Natural killer cell treated with Interleukin-12 subunit alpha and Interleukin-12 subunit beta and Interleukin-15 and Interleukin-18, amount 100 ng/mL, for 72 hours (primary cell): ENCODE results near the gene MRC1. TPM values are rescaled to one million over a fixed set of nuclear protein-coding genes. Genes with fewer than 3 reads are reported as not detected.

ENCODE experiments used
- ATAC-seq, 2 donors: fragments of 150-1000 bp; cut with Tn5 transposase in 1 of 2; sonication (Bioruptor Pico), chemical (Tn5 transposase) in 1 of 2; 2 replicates each; pipeline ENCODE4 v1.10.0; 2021
- DNase-seq: peaks from one replicate; pipeline ENCODE4 v3.0.0; 2022; ENCODE audit warnings: low spot score
- H3K27ac Mint-ChIP-seq, 2 donors: 1 replicate in 1 of 2; 2 replicates in 1 of 2; pipeline ENCODE4 v1.8.0; 2022; ENCODE audit warnings: mixed read lengths in 2 of 2, mild to moderate bottlenecking in 1 of 2, moderate library complexity in 1 of 2
- H3K27me3 Mint-ChIP-seq, 2 donors: 1 replicate in 1 of 2; 2 replicates in 1 of 2; pipeline ENCODE4 v1.8.0; 2022; ENCODE audit warnings: mixed read lengths in 2 of 2
- H3K36me3 Mint-ChIP-seq: one replicate; pipeline ENCODE4 v1.8.0; 2022; ENCODE audit warnings: mixed read lengths
- H3K4me1 Mint-ChIP-seq, 2 donors: 1 replicate in 1 of 2; 2 replicates in 1 of 2; pipeline ENCODE4 v1.8.0; 2022; ENCODE audit warnings: low read depth in 2 of 2, mixed read lengths in 2 of 2, mild to moderate bottlenecking in 1 of 2
- H3K4me3 Mint-ChIP-seq: one replicate; pipeline ENCODE4 v1.8.0; 2022; ENCODE audit warnings: mixed read lengths
- H3K9me3 Mint-ChIP-seq: 2 replicates; pipeline ENCODE4 v1.8.0; 2022; ENCODE audit warnings: mixed read lengths
- total RNA-seq, 2 donors: library from RNA; stranded (reverse); gene quantifications; one replicate each; pipeline ENCODE4 v1.2.3, GENCODE V29; 2022

MRC1 gene
- total RNA-seq, 2 donors from 2014 or later = not detected

DNA sequence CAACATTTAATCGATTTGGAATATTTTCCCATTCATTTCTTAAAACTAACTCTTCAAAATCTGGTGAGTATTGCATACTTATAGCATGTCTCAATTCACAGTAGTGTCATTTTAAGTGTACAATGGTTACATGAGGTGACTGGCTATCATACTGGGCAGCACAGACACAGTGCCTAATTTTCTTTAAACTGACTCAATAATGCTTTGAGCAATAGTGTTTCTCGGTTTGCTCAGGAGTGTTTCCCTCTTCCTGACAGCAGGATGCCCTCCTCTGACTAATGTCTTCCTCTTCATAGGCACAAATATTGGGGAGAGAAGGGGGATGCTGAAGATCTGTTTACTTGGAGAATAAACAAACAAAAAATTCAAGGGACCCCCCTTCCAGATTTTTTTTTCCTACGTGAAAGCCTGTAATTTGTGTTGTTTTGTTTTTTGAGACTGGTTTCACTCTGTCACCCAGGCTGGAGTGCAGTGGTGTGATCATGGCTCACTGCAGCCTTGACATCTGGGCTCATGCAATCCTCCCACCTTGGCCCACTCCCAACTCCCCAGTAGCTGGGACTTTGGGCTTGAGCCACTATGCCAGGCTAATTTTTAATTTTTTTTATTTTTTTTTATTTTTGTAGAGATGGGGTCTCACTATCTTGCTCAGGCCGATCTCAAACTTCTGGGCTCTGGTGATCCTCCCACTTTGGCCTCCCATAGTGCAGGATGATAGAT lies 2.2 kb downstream of the MRC1 start:
- Mint-ChIP-seq H3K27me3 (peaks cover 24 to 32% of the 10 kb centered on the region in 2 donors), H3K36me3 (no peaks in the 10 kb centered on the region), H3K27ac (no peak overlapping the region), H3K4me3 (no peak overlapping the region), H3K9me3 (no peaks in the 10 kb centered on the region), H3K4me1 (peaks cover 5 to 7% of the 10 kb centered on the region in 2 donors)
- no peak for DNase-seq
- no peak for ATAC-seq

DNA sequence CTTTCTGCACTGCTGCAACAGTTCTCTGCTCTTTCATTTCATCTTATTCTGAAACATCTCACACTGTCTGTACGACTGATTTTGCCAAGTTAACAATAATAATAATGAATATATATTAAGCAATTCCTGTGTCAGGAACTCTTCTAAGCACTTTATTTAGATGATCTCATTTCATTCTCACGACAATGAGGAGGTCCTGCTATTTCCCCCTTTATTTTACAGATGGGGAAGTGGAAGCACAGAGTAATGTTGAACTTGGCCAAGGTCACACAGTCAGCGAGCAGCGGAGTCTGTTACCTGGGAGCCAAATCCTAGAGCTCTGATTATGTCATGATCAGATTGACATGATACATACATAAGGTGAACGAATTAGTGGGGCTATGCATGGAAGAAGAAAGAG lies 5.8 kb downstream of the MRC1 start:
- no peak for DNase-seq
- Mint-ChIP-seq H3K4me3 (no peak overlapping the region), H3K27ac (no peak overlapping the region), H3K27me3 (peaks cover 20 to 33% of the 10 kb centered on the region in 2 donors), H3K4me1 (peaks cover under 1% of the 10 kb centered on the region in 2 donors), H3K36me3 (no peaks in the 10 kb centered on the region), H3K9me3 (no peaks in the 10 kb centered on the region)
- ATAC-seq = no peak

DNA sequence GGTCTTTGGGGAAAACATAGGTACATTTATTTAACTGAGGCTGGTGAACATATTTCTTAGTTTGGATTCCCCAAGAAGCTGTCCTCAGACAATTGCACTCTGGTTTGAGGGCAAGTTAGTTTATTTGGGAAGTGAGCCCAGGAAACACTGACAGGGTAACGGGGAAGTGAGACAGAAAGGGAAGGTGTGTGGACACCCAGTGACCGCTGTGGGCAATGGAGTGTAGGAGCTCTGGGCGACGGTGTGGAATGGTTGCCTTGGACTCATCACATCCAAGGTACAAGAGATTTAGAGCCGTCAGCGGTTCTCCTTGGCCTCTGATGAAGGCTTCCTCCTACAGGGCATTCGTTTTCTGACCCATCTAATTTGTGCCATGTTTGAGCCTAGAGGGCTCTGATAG lies 7.1 kb downstream of the MRC1 start:
- Mint-ChIP-seq H3K4me1 (no peaks in the 10 kb centered on the region), H3K27me3 (peaks cover 18 to 21% of the 10 kb centered on the region in 2 donors), H3K36me3 (no peaks in the 10 kb centered on the region), H3K4me3 (no peak overlapping the region), H3K27ac (no peak overlapping the region), H3K9me3 (no peaks in the 10 kb centered on the region)
- no peak for DNase-seq
- no peak for ATAC-seq

DNA sequence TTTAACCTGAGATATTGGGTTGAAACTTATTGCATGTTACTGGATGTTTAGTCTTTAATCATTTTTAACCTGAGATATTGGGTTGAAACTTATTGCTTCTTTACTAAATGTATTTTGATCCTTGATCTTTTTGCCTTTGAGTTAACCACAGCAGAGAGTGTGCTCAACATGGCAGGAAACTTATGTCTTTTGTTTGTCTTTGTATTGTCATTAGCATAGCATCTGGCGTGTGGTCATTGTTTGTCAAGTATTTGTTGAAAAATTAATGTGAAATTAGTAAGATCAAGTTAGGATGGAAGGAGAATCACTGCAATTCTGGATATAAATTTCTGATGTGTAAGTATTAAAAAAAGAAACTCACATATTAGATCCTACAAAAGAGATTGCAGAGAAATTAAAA lies 8.2 kb downstream of the MRC1 start:
- H3K4me3 Mint-ChIP-seq = no peak overlapping the region
- H3K27ac Mint-ChIP-seq = no peak overlapping the region
- no peak for DNase-seq
- no peaks in the 10 kb centered on the region for H3K9me3 Mint-ChIP-seq
- H3K36me3 Mint-ChIP-seq = no peaks in the 10 kb centered on the region
- H3K4me1 Mint-ChIP-seq = no peaks in the 10 kb centered on the region
- H3K27me3 Mint-ChIP-seq = peaks cover 17 to 18% of the 10 kb centered on the region in 2 donors
- no peak for ATAC-seq

DNA sequence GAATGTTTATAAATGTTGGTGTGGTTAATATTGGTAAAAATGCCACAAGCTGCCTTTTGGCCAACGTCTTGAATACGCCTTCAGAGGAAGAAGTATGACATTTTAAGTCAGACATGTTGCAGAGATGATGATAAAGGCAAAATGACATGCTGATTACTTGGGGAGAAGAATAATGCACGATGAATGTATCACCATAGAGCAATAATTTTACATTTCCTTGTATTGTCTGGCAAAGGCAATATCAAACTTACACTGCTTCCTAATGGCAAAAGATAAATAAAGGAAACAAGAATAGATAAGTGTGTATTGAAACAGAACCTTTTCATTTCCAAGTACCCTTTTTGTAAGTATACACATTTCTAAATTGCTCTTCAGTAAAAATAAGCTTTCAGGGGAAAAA lies 8.6 kb downstream of the MRC1 start:
- no peak for ATAC-seq
- no peaks in the 10 kb centered on the region for H3K4me1 Mint-ChIP-seq
- no peak overlapping the region for H3K4me3 Mint-ChIP-seq
- no peaks in the 10 kb centered on the region for H3K36me3 Mint-ChIP-seq
- H3K27me3 Mint-ChIP-seq = peaks cover 21% of the 10 kb centered on the region in 2 donors
- DNase-seq = no peak
- H3K9me3 Mint-ChIP-seq = no peaks in the 10 kb centered on the region
- no peak overlapping the region for H3K27ac Mint-ChIP-seq

DNA sequence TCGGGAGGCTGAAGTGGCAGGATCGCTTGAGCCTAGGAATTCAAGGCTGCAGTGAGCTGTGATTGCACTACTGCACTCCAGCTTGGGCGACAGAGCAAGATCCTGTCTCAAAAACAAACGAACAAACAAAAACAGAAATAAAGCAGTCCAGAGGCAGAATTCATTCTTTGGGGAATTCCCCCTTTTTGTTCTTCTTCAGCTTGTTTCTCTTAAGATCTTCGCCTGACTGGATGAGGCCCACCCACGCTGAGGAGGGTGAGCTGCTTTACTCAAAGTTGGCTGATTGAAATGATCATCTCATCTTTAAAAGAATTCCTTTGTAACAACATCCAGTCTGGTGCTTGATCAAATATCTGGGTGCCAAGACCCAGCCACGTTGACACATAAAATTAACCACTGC lies 10.7 kb downstream of the MRC1 start:
- Mint-ChIP-seq H3K27ac (no peak overlapping the region), H3K4me3 (no peak overlapping the region), H3K9me3 (no peaks in the 10 kb centered on the region), H3K36me3 (no peaks in the 10 kb centered on the region), H3K27me3 (peaks cover 26 to 35% of the 10 kb centered on the region in 2 donors), H3K4me1 (no peaks in the 10 kb centered on the region)
- ATAC-seq (no peak), DNase-seq (no peak)

DNA sequence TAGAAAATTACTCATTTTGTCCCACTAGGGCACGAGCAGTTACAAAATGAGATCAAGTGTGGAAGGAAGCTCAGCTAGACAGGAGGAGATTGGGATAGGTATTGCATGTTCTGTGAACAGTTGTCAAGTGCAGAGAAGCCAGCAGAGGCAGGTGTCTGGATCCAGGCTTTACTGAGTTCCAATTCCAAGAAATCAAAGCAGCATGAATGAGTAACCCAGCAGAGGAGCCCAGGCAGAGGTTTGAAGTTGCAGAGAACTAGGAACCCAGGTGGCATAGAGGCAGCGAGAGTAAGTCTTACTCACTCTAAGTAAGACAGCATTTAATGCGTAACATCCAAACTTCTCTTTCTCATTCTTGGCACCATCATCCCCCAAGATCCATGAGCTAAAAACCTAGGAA lies 11.8 kb downstream of the MRC1 start:
- no peaks in the 10 kb centered on the region for H3K4me1 Mint-ChIP-seq
- ATAC-seq = no peak

DNA sequence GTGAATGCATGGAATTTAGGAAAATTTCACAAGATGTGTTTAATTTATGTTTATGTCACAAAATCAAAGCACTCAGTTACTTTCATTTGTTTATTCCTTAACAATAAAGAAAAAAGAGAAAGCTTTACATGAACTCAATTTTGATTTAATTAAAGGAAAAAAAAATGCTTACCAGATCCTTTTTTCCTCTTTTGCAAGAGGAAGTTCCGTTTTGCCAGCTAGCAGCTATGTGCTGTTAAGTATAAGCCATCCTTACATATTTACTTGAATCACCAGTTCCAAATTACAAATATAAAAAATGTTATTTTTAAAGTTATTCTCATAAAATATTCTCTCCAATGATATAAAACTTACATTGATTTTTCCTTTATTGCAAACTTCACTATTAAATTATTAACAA lies 12.7 kb downstream of the MRC1 start:
- Mint-ChIP-seq H3K4me1 (no peaks in the 10 kb centered on the region), H3K9me3 (no peaks in the 10 kb centered on the region), H3K27ac (no peak overlapping the region), H3K36me3 (no peaks in the 10 kb centered on the region), H3K27me3 (peaks cover 28 to 38% of the 10 kb centered on the region in 2 donors), H3K4me3 (no peak overlapping the region)
- ATAC-seq (no peak), DNase-seq (no peak)

More for the DNA sequence above, 11.8 kb downstream of the MRC1 start:
- no peak overlapping the region for H3K27ac Mint-ChIP-seq
- no peak overlapping the region for H3K4me3 Mint-ChIP-seq
- DNase-seq = no peak
- peaks cover 26 to 33% of the 10 kb centered on the region in 2 donors for H3K27me3 Mint-ChIP-seq
- no peaks in the 10 kb centered on the region for H3K9me3 Mint-ChIP-seq
- no peaks in the 10 kb centered on the region for H3K36me3 Mint-ChIP-seq

DNA sequence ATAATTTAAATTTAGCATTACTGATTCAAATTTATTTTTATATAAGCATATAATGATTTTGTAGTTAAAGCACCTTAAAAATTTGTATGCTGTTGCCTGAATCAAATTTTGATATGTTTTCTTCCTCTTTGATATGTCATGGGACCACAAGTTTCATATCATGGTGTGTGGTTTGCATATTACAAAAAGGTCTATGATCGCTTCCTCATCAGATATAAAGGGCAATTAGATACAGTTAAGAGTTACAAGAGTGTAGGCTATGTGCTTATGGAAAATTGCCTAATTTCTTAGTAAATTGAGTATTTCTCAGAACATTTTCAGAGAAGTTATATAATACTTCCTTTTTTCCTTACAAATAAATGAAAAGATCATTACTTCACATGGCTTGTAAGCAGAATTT lies 22.2 kb downstream of the MRC1 start:
- no peak overlapping the region for H3K27ac Mint-ChIP-seq
- no peaks in the 10 kb centered on the region for H3K9me3 Mint-ChIP-seq
- no peaks in the 10 kb centered on the region for H3K36me3 Mint-ChIP-seq
- ATAC-seq = no peak
- no peak for DNase-seq
- H3K27me3 Mint-ChIP-seq = peaks cover 20 to 27% of the 10 kb centered on the region in 2 donors
- H3K4me1 Mint-ChIP-seq = peaks cover 0 to 2% of the 10 kb centered on the region in 2 donors
- no peak overlapping the region for H3K4me3 Mint-ChIP-seq

DNA sequence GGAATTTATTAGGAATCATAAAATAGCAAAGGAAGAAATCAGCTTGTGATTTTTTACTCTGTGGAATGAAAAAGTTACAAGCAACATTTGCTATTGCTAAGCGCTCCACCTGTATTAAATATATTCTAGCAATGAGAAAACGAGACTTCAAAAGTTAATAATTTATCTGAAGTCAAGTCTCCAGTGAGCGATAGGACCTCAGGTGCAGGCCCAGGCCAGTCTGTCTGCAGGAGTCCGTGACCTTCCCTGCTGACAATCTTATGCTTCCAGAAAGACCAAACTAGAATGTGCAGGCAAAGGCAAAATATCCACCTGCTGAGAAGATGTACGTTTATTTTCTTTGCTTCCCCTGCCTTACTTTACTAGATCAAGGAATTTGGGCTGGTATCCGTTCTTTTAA lies 22.7 kb downstream of the MRC1 start:
- no peak for DNase-seq
- Mint-ChIP-seq H3K27ac (no peak overlapping the region), H3K4me1 (peaks cover 0 to 2% of the 10 kb centered on the region in 2 donors), H3K9me3 (no peaks in the 10 kb centered on the region), H3K36me3 (no peaks in the 10 kb centered on the region), H3K4me3 (no peak overlapping the region), H3K27me3 (peaks cover 19 to 24% of the 10 kb centered on the region in 2 donors)
- ATAC-seq = no peak

DNA sequence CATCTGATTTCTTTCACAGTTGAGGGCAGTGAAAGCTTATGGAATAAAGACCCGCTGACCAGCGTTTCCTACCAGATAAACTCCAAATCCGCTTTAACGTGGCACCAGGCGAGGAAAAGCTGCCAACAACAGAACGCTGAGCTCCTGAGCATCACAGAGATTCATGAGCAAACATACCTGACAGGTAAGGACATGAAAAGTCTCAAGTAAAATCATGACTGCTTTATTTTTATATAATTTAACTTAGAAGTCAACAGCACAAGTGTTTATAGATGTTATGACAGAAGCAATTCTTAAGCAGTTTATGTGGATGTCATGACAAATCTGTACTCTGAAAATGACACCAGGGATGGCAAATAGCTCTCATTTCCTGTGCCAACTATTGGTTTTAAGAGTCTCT lies 24.5 kb downstream of the MRC1 start:
- no peaks in the 10 kb centered on the region for H3K36me3 Mint-ChIP-seq
- H3K9me3 Mint-ChIP-seq = no peaks in the 10 kb centered on the region
- DNase-seq (no peak), ATAC-seq (no peak)
- H3K4me3 Mint-ChIP-seq = no peak overlapping the region
- H3K27ac Mint-ChIP-seq = no peak overlapping the region
- H3K4me1 Mint-ChIP-seq = peaks cover 0 to 6% of the 10 kb centered on the region in 2 donors
- H3K27me3 Mint-ChIP-seq = peaks cover 20 to 28% of the 10 kb centered on the region in 2 donors

DNA sequence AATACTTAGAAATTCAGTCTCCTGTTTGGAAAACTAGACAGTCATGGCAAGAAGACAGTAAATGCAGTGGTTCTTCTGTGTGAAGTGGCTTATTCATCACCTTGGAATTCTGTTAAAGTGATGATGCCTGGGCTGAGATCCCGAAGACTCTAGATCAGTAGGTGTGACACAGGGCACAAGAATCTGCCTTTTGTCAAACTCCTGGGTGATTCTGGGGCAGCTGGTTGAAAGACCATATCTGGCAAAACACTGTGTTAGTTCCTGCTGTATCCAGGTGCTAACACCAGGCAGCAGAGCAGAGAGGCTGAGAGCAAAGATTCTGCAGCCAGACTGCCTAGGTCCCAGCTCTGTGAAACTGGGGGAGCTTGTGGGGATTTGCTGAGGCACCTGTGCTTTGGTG lies 26.5 kb downstream of the MRC1 start:
- Mint-ChIP-seq H3K4me3 (no peak overlapping the region), H3K36me3 (no peaks in the 10 kb centered on the region), H3K9me3 (no peaks in the 10 kb centered on the region), H3K4me1 (peaks cover 0 to 6% of the 10 kb centered on the region in 2 donors), H3K27me3 (peaks cover 18 to 28% of the 10 kb centered on the region in 2 donors), H3K27ac (no peak overlapping the region)
- no peak for ATAC-seq
- no peak for DNase-seq

DNA sequence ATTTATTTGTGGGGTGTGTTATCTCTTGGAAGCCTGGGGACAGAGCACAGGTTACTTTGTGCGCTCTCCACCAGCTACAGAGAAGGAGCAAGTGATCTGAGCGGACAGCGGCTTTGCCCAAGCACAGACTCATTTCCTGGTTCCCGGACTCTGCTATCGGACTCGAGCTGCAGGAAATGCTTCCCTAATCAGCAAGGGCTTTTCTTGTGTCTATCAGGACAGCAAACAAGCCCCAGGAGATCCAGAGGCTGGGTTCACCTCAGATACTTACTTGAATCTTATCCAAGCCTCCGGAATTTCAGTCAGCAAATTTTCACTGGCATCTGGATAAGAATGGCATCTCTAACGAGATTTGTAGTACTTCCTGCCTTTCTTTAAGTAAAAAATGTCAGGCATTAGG lies 27.8 kb downstream of the MRC1 start:
- Mint-ChIP-seq H3K4me3 (no peak overlapping the region), H3K36me3 (no peaks in the 10 kb centered on the region), H3K27me3 (peaks cover 19 to 28% of the 10 kb centered on the region in 2 donors), H3K9me3 (no peaks in the 10 kb centered on the region), H3K27ac (no peak overlapping the region), H3K4me1 (peaks cover 0 to 6% of the 10 kb centered on the region in 2 donors)
- DNase-seq (no peak), ATAC-seq (no peak)

DNA sequence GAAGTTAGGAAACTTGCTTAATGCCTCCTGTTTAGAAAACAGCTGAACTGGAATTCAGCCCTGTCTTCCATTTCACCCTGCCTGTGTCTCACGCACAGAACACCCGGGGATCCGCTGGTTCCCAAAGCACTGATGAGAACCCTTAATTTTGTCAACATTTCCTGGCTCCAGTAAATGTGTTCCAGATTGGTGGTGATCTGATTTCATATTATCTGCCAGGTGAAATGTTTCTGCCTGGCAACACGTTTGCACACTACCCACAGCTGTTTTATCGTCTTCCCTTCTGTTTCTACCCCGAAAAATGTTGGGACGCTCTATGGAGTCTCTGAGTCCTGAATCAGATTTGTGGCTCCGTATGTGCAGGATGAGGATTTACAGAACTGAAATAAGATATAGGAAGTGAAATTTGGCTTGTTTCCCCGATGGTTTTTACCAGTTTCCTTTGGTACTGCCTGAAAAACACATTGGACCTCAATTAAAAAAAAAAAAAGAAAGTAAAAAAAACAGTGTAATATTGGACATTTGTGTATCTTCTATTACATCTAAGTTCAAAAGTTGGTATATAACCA lies 29.0 kb downstream of the MRC1 start:
- H3K4me3 Mint-ChIP-seq = no peak overlapping the region
- no peaks in the 10 kb centered on the region for H3K9me3 Mint-ChIP-seq
- no peaks in the 10 kb centered on the region for H3K36me3 Mint-ChIP-seq
- H3K27ac Mint-ChIP-seq = no peak overlapping the region
- DNase-seq (no peak), ATAC-seq (no peak)
- peaks cover 19 to 28% of the 10 kb centered on the region in 2 donors for H3K27me3 Mint-ChIP-seq
- H3K4me1 Mint-ChIP-seq = peaks cover 0 to 6% of the 10 kb centered on the region in 2 donors
